GM12878 (cell line): ENCODE results near the gene MAP3K6. TPM values are rescaled to one million over a fixed set of nuclear protein-coding genes. Genes with fewer than 3 reads are reported as not detected.

ENCODE experiments used
- ATAC-seq: fragments of 200-7000 bp; cut with Tn5 transposase; 3 replicates; pipeline ENCODE4 v1.9.1; 2020; ENCODE audit warnings: mild to moderate bottlenecking, moderate library complexity
- BruUV-seq: library from RNA; stranded (reverse); fragments of 400-500 nt; replicated peaks from 2 replicates; lab custom pipeline; 2021; lab: Mats Ljungman, UMichigan
- CTCF ChIA-PET: fragments of 300-600 bp; sonication (Branson Sonifier 250); formaldehyde crosslinking; extraction: SDS; loops from one replicate; lab custom pipeline; 2021; ENCODE audit warnings: inconsistent platforms; lab: Yijun Ruan, JAX
- POLR2A ChIA-PET: fragments of 350-600 bp; formaldehyde crosslinking; extraction: SDS; loops from one replicate; lab custom pipeline; 2021; ENCODE audit warnings: inconsistent platforms; lab: Charles Lee
- RAD21 ChIA-PET: fragments of 300-600 bp; sonication (Branson Sonifier 250); formaldehyde crosslinking; loops from one replicate; lab custom pipeline; 2023; ENCODE audit warnings: antibody characterized with exemption; ENCODE audit not compliant: unreplicated experiment; lab: Charles Lee
- SMC1A ChIA-PET: fragments of 300-600 bp; sonication (Branson Sonifier 250); formaldehyde crosslinking; loops from one replicate; lab custom pipeline; 2023; ENCODE audit not compliant: unreplicated experiment, uncharacterized antibody; lab: Charles Lee
- DNase-seq: peaks from one replicate; pipeline ENCODE4 v3.0.0-alpha.2; 2011; ENCODE audit warnings: low read depth, low spot score
- FAIRE-seq: peaks from 3 replicates; lab custom pipeline; 2011; peaks lifted over from hg19 to GRCh38; lab: Jason Lieb, UNC
- H2AFZ ChIP-seq: 2 replicates; pipeline ENCODE4 v1.6.0; 2011; ENCODE audit warnings: low read depth, low read length, control low read depth; ENCODE audit not compliant: control insufficient read depth
- H3K27ac ChIP-seq: 2 replicates; pipeline ENCODE4 v1.5.1; 2011; ENCODE audit warnings: control low read depth; ENCODE audit not compliant: control insufficient read depth, insufficient read depth
- H3K27me3 ChIP-seq, 2 experiments: replicated peaks in 1 of 2; 2 replicates each; pipeline versions ENCODE4 v1.6.0 to v1.6.1; 2011; ENCODE audit warnings: low read length in 1 of 2; ENCODE audit not compliant: control insufficient read depth in 2 of 2, insufficient read depth in 2 of 2
- H3K36me3 ChIP-seq, 2 experiments: 2 replicates each; pipeline ENCODE4 v1.5.1; 2011; ENCODE audit warnings: low read length in 1 of 2; ENCODE audit not compliant: control insufficient read depth in 2 of 2, insufficient read depth in 2 of 2
- H3K4me1 ChIP-seq: 2 replicates; pipeline ENCODE4 v1.6.1; 2011; ENCODE audit warnings: mild to moderate bottlenecking, low read length, moderate library complexity, mixed read lengths; ENCODE audit not compliant: control insufficient read depth, insufficient read depth
- H3K4me2 ChIP-seq: 2 replicates; pipeline ENCODE4 v1.6.0; 2011; ENCODE audit warnings: control low read depth; ENCODE audit not compliant: control insufficient read depth, insufficient read depth
- H3K4me3 ChIP-seq: fragments of 200-600 bp; sonication (generic); 2 replicates; pipeline ENCODE4 v1.5.1; 2016
- H3K79me2 ChIP-seq: 2 replicates; pipeline ENCODE4 v1.6.0; 2011; ENCODE audit warnings: low read length; ENCODE audit not compliant: control insufficient read depth, insufficient read depth
- H3K9ac ChIP-seq: 2 replicates; pipeline ENCODE4 v1.8.0; 2011; ENCODE audit warnings: low read length, control low read depth, mixed read lengths; ENCODE audit not compliant: control insufficient read depth, insufficient read depth
- H3K9me3 ChIP-seq: replicated peaks from 3 replicates; pipeline ENCODE4 v1.5.1; 2011; ENCODE audit warnings: mild to moderate bottlenecking, low read length; ENCODE audit not compliant: control insufficient read depth, insufficient read depth
- H4K20me1 ChIP-seq: 2 replicates; pipeline ENCODE4 v1.6.0; 2011; ENCODE audit not compliant: control insufficient read depth, insufficient read depth
- ATF3 ChIP-seq: IDR thresholded peaks from 2 replicates; pipeline ENCODE4 v1.6.1; 2011; ENCODE audit warnings: low read depth, mild to moderate bottlenecking, low read length, moderate library complexity, borderline replicate concordance; ENCODE audit errors: extremely low read depth
- BHLHE40 ChIP-seq, 2 experiments: fragments of 450-650 bp in 1 of 2; IDR thresholded peaks; 2 replicates each; pipeline ENCODE4 v1.6.1; 2011 to 2017; ENCODE audit warnings: low read depth in 2 of 2, borderline replicate concordance in 1 of 2, improper control_type of control experiment in 1 of 2, low read length in 1 of 2, mild to moderate bottlenecking in 1 of 2
- CBX5 ChIP-seq: sonication (generic); IDR thresholded peaks from 2 replicates; pipeline ENCODE4 v1.6.1; 2016; ENCODE audit warnings: low read depth, moderate library complexity, mild to moderate bottlenecking, inconsistent platforms
- FOXK2 ChIP-seq: fragments of 450-650 bp; IDR thresholded peaks from 2 replicates; pipeline ENCODE4 v1.6.1; 2017; ENCODE audit warnings: mild to moderate bottlenecking, moderate library complexity
- SKIL ChIP-seq: fragments of 450-650 bp; IDR thresholded peaks from 2 replicates; pipeline ENCODE4 v1.6.1; 2017; ENCODE audit warnings: mild to moderate bottlenecking, low read depth, inconsistent platforms; ENCODE audit not compliant: poor library complexity, severe bottlenecking
- USF1 ChIP-seq: IDR thresholded peaks from 2 replicates; pipeline ENCODE4 v1.6.1; 2011; ENCODE audit warnings: borderline replicate concordance, low read depth, mild to moderate bottlenecking, moderate library complexity, mixed read lengths, low read length; ENCODE audit not compliant: insufficient read depth; ENCODE audit errors: extremely low read length
- YBX1 ChIP-seq: fragments of 450-650 bp; IDR thresholded peaks from 2 replicates; pipeline ENCODE4 v1.6.1; 2016; ENCODE audit warnings: antibody characterized with exemption
- ZBTB33 ChIP-seq: fragments of 450-650 bp; IDR thresholded peaks from 2 replicates; pipeline ENCODE4 v1.6.1; 2017; ENCODE audit warnings: mild to moderate bottlenecking
- ZNF207 ChIP-seq: fragments of 450-650 bp; IDR thresholded peaks from 2 replicates; pipeline ENCODE4 v1.6.1; 2014; ENCODE audit warnings: antibody characterized with exemption, mild to moderate bottlenecking, borderline replicate concordance
- ZNF384 ChIP-seq: IDR thresholded peaks from 2 replicates; pipeline ENCODE4 v1.6.1; 2012; ENCODE audit warnings: low read depth, mild to moderate bottlenecking, low read length, improper control_type of control experiment, borderline replicate concordance
- ZNF687 ChIP-seq: fragments of 450-650 bp; IDR thresholded peaks from 2 replicates; pipeline ENCODE4 v1.6.1; 2017; ENCODE audit warnings: mild to moderate bottlenecking, moderate library complexity
- WGBS: methylation state at CpG from one replicate; pipeline ENCODE4 v1.1.6; 2016; ENCODE audit warnings: low lambda C conversion rate; ENCODE audit not compliant: insufficient replicate concordance, insufficient coverage; ENCODE audit errors: missing lambda C conversion rate; 5-methylcytosine and 5-hydroxymethylcytosine counted together
- in situ Hi-C: fragments of 300-500 bp; cut with MboI; formaldehyde crosslinking; loops from 9 replicates; pipeline ENCODE4 v1.14.3; 2018; ENCODE audit warnings: mixed read lengths
- intact Hi-C: fragments of 100-400 bp; cut with micrococcal nuclease; formaldehyde crosslinking; loops from one replicate; pipeline ENCODE4 v1.14.2; 2022; ENCODE audit not compliant: unreplicated experiment
- polyA plus RNA-seq, 11 experiments: library from polyadenylated mRNA; depleted of rRNA in 4 of 11; unstranded in 6 of 11; stranded (reverse) in 5 of 11; fragments of >200 nt; fragmentation: Nextera tagmentation in 4 of 11; fragmentation: Illumina TruSeq in 1 of 11; extraction: Ambion mirVana in 4 of 11; extraction: Trizol in 1 of 11; gene quantifications; 1 replicate in 1 of 11; 2 replicates in 10 of 11; pipeline versions ENCODE4 v1.2.1 to v1.2.3, GENCODE V29; 2011 to 2016; ENCODE audit warnings: inconsistent platforms in 2 of 11, missing spikeins in 2 of 11, low read depth in 1 of 11
- total RNA-seq, 4 experiments: library from RNA; depleted of rRNA in 3 of 4; stranded (reverse); fragments of >200 nt in 3 of 4; fragmentation: Illumina TruSeq in 1 of 4; extraction: Trizol in 1 of 4; gene quantifications; 2 replicates each; pipeline versions ENCODE4 v1.2.1 to v1.2.3, GENCODE V29; 2013 to 2021
- TF ChIP-seq, protein P1 (sequence below): fragments of 450-650 bp; IDR thresholded peaks from 2 replicates; pipeline ENCODE4 v1.6.1; 2017; ENCODE audit warnings: borderline replicate concordance

MAP3K6 gene
- total and polyA plus RNA-seq, 10 of the 15 experiments (the other 5 are each of a cell fraction or from before 2014, with no cell fraction given), result 0.15 to 3.4 (median 1.2) TPM; not detected in 1

DNA sequence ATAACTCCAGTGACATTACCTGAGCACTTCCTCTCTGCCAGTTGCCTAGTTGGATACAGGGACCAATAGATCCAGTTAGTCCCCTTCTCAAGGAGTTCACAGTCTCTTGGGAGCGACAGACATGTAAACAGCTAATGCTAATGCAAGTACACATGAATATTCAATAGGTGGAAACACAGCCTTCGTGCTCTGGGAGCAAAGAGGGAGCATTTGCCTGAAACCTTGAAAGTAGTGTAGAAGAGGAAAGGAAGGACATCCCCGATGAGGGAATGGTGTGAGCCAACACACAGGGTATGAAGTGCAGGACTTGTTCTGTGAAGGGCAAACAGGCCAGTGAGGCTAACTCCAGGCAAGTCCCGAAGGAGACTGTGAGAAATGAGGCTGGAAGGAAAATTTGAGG lies 48.6 kb downstream of the MAP3K6 start:
- ChIA-PET SMC1A (interaction anchor here (0.9 to 1.6 kb wide), 2 partner anchors 22 to 68 kb away, joined by 3 read pairs; no protein-coding TSS in a partner anchor), CTCF (interaction anchor here (0.9 to 2.6 kb wide), 3 partner anchors 9 to 21 kb away, joined by 4 to 12 read pairs (median 4); no protein-coding TSS in a partner anchor), RAD21 (no interaction called here), POLR2A (interaction anchor here (0.7 kb wide), 1 partner anchor 61 kb away, joined by 14 read pairs; no protein-coding TSS in a partner anchor)
- ATAC-seq (no peak), FAIRE-seq (no peak), DNase-seq (no peak)
- intact Hi-C loops, result no loop called here
- Histone ChIP-seq H3K4me2 (no peak overlapping the region), H2AFZ (peak overlapping the region; percentile 15), H3K9ac (no peak overlapping the region), H3K9me3 (no peaks in the 10 kb centered on the region), H3K36me3 (no peaks in the 10 kb centered on the region), H3K27me3 (no peaks in the 10 kb centered on the region; a peak in 1 of 4 replicates), H3K4me1 (no peaks in the 10 kb centered on the region), H3K4me3 (no peak overlapping the region), H4K20me1 (no peaks in the 10 kb centered on the region), H3K27ac (no peak overlapping the region), H3K79me2 (peaks cover 11% of the 10 kb centered on the region)
- in situ Hi-C loops, result no loop called here
- BruUV-seq, result no TSS peak
- 1% methylated on average over 4 of the region's 4 CpGs for WGBS
- TF ChIP-seq ZNF384 (no peak), USF1 (no peak), ATF3 (no peak), YBX1 (no peak), SKIL (no peak), ZBTB33 (no peak), ZNF687 (no peak), BHLHE40 (IDR thresholded peaks at IDR 0.05; ENCODE audit: borderline replicate concordance in 1 of 2, low read depth in 2 of 2, low read length in 1 of 2) (no peak), ZNF207 (no peak), FOXK2 (no peak), CBX5 (no peak)
- TF ChIP-seq, protein P1, sequence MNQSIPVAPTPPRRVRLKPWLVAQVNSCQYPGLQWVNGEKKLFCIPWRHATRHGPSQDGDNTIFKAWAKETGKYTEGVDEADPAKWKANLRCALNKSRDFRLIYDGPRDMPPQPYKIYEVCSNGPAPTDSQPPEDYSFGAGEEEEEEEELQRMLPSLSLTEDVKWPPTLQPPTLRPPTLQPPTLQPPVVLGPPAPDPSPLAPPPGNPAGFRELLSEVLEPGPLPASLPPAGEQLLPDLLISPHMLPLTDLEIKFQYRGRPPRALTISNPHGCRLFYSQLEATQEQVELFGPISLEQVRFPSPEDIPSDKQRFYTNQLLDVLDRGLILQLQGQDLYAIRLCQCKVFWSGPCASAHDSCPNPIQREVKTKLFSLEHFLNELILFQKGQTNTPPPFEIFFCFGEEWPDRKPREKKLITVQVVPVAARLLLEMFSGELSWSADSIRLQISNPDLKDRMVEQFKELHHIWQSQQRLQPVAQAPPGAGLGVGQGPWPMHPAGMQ, result no peak
